ENCODE measurements around the gene ARHGAP44.

- TF ChIP-seq CTCF (conservative IDR thresholded peaks at IDR 0.05; ENCODE audit: low read depth, low read length) (no peak), MAFK (IDR thresholded peaks at IDR 0.05; ENCODE audit: low read depth, low read length) (no peak), MXI1 (IDR thresholded peaks at IDR 0.05; ENCODE audit: borderline replicate concordance, low read depth, low read length) (no peak), RCOR1 (IDR thresholded peaks at IDR 0.05; ENCODE audit: insufficient replicate concordance, low read length) (no peak), POLR2A (IDR thresholded peaks at IDR 0.05; ENCODE audit: low read depth, low read length) (no peak), RAD21 (IDR thresholded peaks at IDR 0.05; ENCODE audit: low read length) (no peak), BHLHE40 (IDR thresholded peaks at IDR 0.05; ENCODE audit: low read depth, low read length) (no peak), CEBPB (IDR thresholded peaks at IDR 0.05; ENCODE audit: low read depth, low read length) (no peak), USF2 (IDR thresholded peaks at IDR 0.05; ENCODE audit: low read depth, low read length) (no peak), MAZ (IDR thresholded peaks at IDR 0.05; ENCODE audit: borderline replicate concordance, low read depth, low read length) (no peak), FOS (IDR thresholded peaks at IDR 0.05; ENCODE audit: low read depth, low read length) (no peak)
These were observed 118.2 kb downstream of the ARHGAP44 start for GRCh38 chr17:12907477-12907876.

All from IMR-90 (cell line).